HCT116 (cell line): Measurements from ENCODE around the gene MS4A5. TPM values are rescaled to one million over a fixed set of nuclear protein-coding genes. Genes with fewer than 3 reads are reported as not detected.

Source experiments
- ATAC-seq: fragments of 200-7000 bp; cut with Tn5 transposase; 2 replicates; pipeline ENCODE4 v1.9.1; 2020; ENCODE audit warnings: mild to moderate bottlenecking, moderate library complexity
- BruUV-seq: library from RNA; stranded (reverse); fragments of 400-500 nt; replicated peaks from 2 replicates; lab custom pipeline; 2021; lab: Mats Ljungman, UMichigan
- CTCF ChIA-PET: fragments of 300-600 bp; sonication (Branson Sonifier 250); formaldehyde crosslinking; loops from one replicate; lab custom pipeline; 2021; ENCODE audit warnings: antibody characterized with exemption; lab: Charles Lee
- POLR2A ChIA-PET: fragments of 300-600, 350-600 bp; sonication (Branson Sonifier 250); formaldehyde crosslinking; loops from one replicate; lab custom pipeline; 2021; ENCODE audit warnings: antibody characterized with exemption; lab: Charles Lee
- RAD21 ChIA-PET, 2 experiments: fragments of 300-600 bp; sonication (Branson Sonifier 250); formaldehyde crosslinking; loops; one replicate each; lab custom pipeline; 2023; ENCODE audit warnings: low total read pairs in 2 of 2; ENCODE audit not compliant: uncharacterized antibody in 2 of 2, unreplicated experiment in 2 of 2, low non-redundant PET in 1 of 2; lab: Charles Lee
- DNase-seq: peaks from one replicate; pipeline ENCODE4 v3.0.0-alpha.2; 2010; ENCODE audit warnings: low read depth, low spot score
- H2AFZ ChIP-seq: fragments of 200-600 bp; shearing (Covaris generic), sonication (generic); 2 replicates; pipeline ENCODE4 v1.6.1; 2017; ENCODE audit warnings: low read depth, mixed run types, mixed read lengths, antibody characterized with exemption, low read length; ENCODE audit not compliant: poor library complexity, severe bottlenecking
- H3K27ac ChIP-seq: 2 replicates; pipeline ENCODE4 v1.5.1; 2012; ENCODE audit warnings: low read depth, low read length
- H3K27me3 ChIP-seq: fragments of 200-600 bp; sonication (generic); 2 replicates; pipeline ENCODE4 v1.6.1; 2016; ENCODE audit warnings: mixed run types, low read length, mixed read lengths; ENCODE audit not compliant: insufficient read depth
- H3K36me3 ChIP-seq, 2 experiments: fragments of 200-500 bp in 1 of 2; fragments of 200-600 bp in 1 of 2; sonication (Bioruptor generic) in 1 of 2; sonication (generic) in 1 of 2; 2 replicates each; pipeline versions ENCODE4 v1.5.1 to v1.6.1; 2014 to 2016; ENCODE audit warnings: low read length in 2 of 2, inconsistent platforms in 1 of 2, mixed read lengths in 1 of 2, mixed run types in 1 of 2; ENCODE audit not compliant: insufficient read depth in 2 of 2, control insufficient read depth in 1 of 2
- H3K4me1 ChIP-seq, 2 experiments: fragments of 200-600 bp in 1 of 2; sonication (generic) in 1 of 2; 2 replicates each; pipeline versions ENCODE4 v1.5.1 to v1.6.1; 2012 to 2017; ENCODE audit warnings: low read length in 2 of 2, inconsistent platforms in 1 of 2, mild to moderate bottlenecking in 1 of 2, mixed read lengths in 1 of 2, mixed run types in 1 of 2, moderate library complexity in 1 of 2; ENCODE audit not compliant: insufficient read depth in 2 of 2, control insufficient read depth in 1 of 2
- H3K4me2 ChIP-seq: fragments of 200-600 bp; sonication (generic); 2 replicates; pipeline ENCODE4 v1.6.1; 2017; ENCODE audit warnings: mixed run types, low read length, mixed read lengths
- H3K4me3 ChIP-seq, 2 experiments: fragments of 200-600 bp in 1 of 2; sonication (generic) in 1 of 2; replicated peaks in 1 of 2; 2 replicates each; pipeline ENCODE4 v1.5.1; 2011 to 2016; ENCODE audit warnings: low read length in 2 of 2, control low read depth in 1 of 2, low read depth in 1 of 2, mild to moderate bottlenecking in 1 of 2, mixed read lengths in 1 of 2, mixed run types in 1 of 2
- H3K79me2 ChIP-seq: fragments of 200-600 bp; sonication (generic); 2 replicates; pipeline ENCODE4 v1.6.1; 2017; ENCODE audit warnings: mild to moderate bottlenecking, mixed run types, low read length, moderate library complexity, mixed read lengths; ENCODE audit not compliant: insufficient read depth
- H3K9ac ChIP-seq: fragments of 200-600 bp; sonication (generic); 2 replicates; pipeline ENCODE4 v1.6.1; 2016; ENCODE audit warnings: low read length, mixed read lengths
- H3K9me2 ChIP-seq: fragments of 200-600 bp; sonication (generic), shearing (Covaris generic); 2 replicates; pipeline ENCODE4 v1.6.1; 2017; ENCODE audit warnings: mixed run types, mild to moderate bottlenecking, moderate library complexity; ENCODE audit not compliant: insufficient read depth
- H3K9me3 ChIP-seq, 2 experiments: fragments of 200-500 bp in 1 of 2; fragments of 200-600 bp in 1 of 2; sonication (Bioruptor generic) in 1 of 2; sonication (generic) in 1 of 2; 2 replicates each; pipeline ENCODE4 v1.6.1; 2014 to 2017; ENCODE audit warnings: low read length in 2 of 2, mixed read lengths in 2 of 2, inconsistent platforms in 1 of 2, low read depth in 1 of 2, mild to moderate bottlenecking in 1 of 2, mixed run types in 1 of 2, moderate library complexity in 1 of 2; ENCODE audit not compliant: control insufficient read depth in 1 of 2, insufficient read depth in 1 of 2
- H4K20me1 ChIP-seq: fragments of 200-600 bp; sonication (generic), shearing (Covaris generic); 2 replicates; pipeline ENCODE4 v1.6.1; 2017; ENCODE audit warnings: mixed run types, mild to moderate bottlenecking, moderate library complexity; ENCODE audit not compliant: insufficient read depth
- CEBPB ChIP-seq: IDR thresholded peaks from 2 replicates; pipeline ENCODE4 v1.6.1; 2012; ENCODE audit warnings: low read depth
- EZH2phosphoT487 ChIP-seq: fragments of 200-600 bp; IDR thresholded peaks from 2 replicates; pipeline ENCODE4 v1.6.1; 2018; ENCODE audit warnings: antibody characterized with exemption, borderline replicate concordance
- JUND ChIP-seq: IDR thresholded peaks from 2 replicates; pipeline ENCODE4 v1.6.1; 2012
- SP1 ChIP-seq: IDR thresholded peaks from 2 replicates; pipeline ENCODE4 v1.6.1; 2012; ENCODE audit warnings: low read depth
- intact Hi-C: fragments of 100-400 bp; cut with micrococcal nuclease; formaldehyde crosslinking; loops from 2 replicates; pipeline ENCODE4 v1.10.0; 2022
- total RNA-seq: library from RNA; stranded (reverse); gene quantifications from one replicate; pipeline ENCODE4 v1.2.1, GENCODE V29; 2021; ENCODE audit not compliant: unreplicated experiment
- TF ChIP-seq, protein P1 (sequence below): IDR thresholded peaks from 2 replicates; pipeline ENCODE4 v1.6.1; 2012; ENCODE audit warnings: low read depth
- TF ChIP-seq, protein P2 (sequence below): IDR thresholded peaks from 2 replicates; pipeline ENCODE4 v1.6.1; 2012

MS4A5 gene
- total RNA-seq, 1 experiment from 2014 or later: not detected

DNA sequence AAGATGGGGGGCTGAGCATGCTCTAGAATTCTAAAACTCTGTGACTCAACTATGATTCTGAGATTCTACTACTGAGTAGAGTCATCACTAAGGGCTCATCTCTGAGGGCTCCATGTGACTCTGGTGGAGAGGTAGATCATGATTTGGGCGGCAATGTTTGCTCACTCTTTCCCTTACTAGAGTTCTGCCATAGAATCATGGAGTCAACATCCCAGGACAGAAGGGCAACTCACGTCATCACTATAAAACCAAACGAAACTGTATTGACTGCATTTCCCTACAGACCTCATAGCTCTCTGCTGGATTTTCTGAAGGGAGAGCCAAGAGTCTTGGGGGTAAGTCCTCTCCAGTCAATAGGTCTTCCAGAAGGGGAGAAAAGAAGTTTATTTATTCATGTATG is 33.0 kb upstream of the MS4A5 start, which contains the start of gene MS4A14 (continued):
- TF ChIP-seq, protein P1, sequence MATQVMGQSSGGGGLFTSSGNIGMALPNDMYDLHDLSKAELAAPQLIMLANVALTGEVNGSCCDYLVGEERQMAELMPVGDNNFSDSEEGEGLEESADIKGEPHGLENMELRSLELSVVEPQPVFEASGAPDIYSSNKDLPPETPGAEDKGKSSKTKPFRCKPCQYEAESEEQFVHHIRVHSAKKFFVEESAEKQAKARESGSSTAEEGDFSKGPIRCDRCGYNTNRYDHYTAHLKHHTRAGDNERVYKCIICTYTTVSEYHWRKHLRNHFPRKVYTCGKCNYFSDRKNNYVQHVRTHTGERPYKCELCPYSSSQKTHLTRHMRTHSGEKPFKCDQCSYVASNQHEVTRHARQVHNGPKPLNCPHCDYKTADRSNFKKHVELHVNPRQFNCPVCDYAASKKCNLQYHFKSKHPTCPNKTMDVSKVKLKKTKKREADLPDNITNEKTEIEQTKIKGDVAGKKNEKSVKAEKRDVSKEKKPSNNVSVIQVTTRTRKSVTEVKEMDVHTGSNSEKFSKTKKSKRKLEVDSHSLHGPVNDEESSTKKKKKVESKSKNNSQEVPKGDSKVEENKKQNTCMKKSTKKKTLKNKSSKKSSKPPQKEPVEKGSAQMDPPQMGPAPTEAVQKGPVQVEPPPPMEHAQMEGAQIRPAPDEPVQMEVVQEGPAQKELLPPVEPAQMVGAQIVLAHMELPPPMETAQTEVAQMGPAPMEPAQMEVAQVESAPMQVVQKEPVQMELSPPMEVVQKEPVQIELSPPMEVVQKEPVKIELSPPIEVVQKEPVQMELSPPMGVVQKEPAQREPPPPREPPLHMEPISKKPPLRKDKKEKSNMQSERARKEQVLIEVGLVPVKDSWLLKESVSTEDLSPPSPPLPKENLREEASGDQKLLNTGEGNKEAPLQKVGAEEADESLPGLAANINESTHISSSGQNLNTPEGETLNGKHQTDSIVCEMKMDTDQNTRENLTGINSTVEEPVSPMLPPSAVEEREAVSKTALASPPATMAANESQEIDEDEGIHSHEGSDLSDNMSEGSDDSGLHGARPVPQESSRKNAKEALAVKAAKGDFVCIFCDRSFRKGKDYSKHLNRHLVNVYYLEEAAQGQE: no peak
- TF ChIP-seq, protein P2, sequence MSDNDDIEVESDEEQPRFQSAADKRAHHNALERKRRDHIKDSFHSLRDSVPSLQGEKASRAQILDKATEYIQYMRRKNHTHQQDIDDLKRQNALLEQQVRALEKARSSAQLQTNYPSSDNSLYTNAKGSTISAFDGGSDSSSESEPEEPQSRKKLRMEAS: no peak
- TF ChIP-seq CEBPB (no peak), EZH2phosphoT487 (no peak), SP1 (no peak), JUND (no peak)

DNA sequence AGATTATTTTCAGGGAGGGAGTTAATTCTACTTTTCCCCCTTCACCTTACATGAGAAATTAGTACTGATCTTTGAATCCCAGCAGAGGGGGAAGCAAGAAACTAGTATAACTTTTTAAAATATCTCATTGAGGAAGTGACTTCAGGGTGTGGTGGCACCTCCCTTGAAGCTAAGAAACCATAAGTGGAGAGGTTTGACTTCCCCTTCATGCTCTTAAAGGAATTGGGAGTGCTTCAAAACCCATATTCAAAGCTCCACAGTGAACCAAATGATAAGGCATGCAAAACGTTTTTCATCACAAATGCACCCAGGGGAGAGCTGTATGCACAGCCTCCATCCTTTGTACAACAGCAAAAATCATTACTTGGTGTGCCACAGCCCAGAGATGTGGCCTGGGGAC is 32.6 kb upstream of the MS4A5 start:
- intact Hi-C loops: no loop called here
- Histone ChIP-seq H3K36me3 (no peaks in the 10 kb centered on the region), H3K4me2 (no peak overlapping the region), H3K79me2 (no peaks in the 10 kb centered on the region), H3K9ac (no peak overlapping the region), H4K20me1 (no peaks in the 10 kb centered on the region), H3K27me3 (no peaks in the 10 kb centered on the region; the same call in 1 of the 2 replicates), H3K4me3 (no peak overlapping the region), H3K9me3 (no peaks in the 10 kb centered on the region), H3K27ac (no peak overlapping the region), H3K9me2 (no peaks in the 10 kb centered on the region), H2AFZ (no peak overlapping the region), H3K4me1 (no peaks in the 10 kb centered on the region)
- no peak for DNase-seq
- ChIA-PET POLR2A (no interaction called here), CTCF (no interaction called here), RAD21 (no interaction called here)
- TF ChIP-seq, protein P1: no peak
- no peak for TF ChIP-seq JUND
- no TSS peak for BruUV-seq
- no peak for ATAC-seq
